ENCODE data around the gene SFMBT1.

- TF ChIP-seq, protein P1, sequence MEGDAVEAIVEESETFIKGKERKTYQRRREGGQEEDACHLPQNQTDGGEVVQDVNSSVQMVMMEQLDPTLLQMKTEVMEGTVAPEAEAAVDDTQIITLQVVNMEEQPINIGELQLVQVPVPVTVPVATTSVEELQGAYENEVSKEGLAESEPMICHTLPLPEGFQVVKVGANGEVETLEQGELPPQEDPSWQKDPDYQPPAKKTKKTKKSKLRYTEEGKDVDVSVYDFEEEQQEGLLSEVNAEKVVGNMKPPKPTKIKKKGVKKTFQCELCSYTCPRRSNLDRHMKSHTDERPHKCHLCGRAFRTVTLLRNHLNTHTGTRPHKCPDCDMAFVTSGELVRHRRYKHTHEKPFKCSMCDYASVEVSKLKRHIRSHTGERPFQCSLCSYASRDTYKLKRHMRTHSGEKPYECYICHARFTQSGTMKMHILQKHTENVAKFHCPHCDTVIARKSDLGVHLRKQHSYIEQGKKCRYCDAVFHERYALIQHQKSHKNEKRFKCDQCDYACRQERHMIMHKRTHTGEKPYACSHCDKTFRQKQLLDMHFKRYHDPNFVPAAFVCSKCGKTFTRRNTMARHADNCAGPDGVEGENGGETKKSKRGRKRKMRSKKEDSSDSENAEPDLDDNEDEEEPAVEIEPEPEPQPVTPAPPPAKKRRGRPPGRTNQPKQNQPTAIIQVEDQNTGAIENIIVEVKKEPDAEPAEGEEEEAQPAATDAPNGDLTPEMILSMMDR (IDR thresholded peaks at IDR 0.05) = no peak
- no peak for TF ChIP-seq POLR2A (IDR thresholded peaks at IDR 0.05)
These were observed 33.3 kb upstream of the SFMBT1 start for GRCh38 chr3:53079147-53079546.

Data from right lobe of liver (tissue), 4 donors.